Prostate gland (tissue), 2 donors: Measurements from ENCODE around the gene MFSD6.

Source experiments
- CTCF ChIP-seq, 4 experiments: fragments of 200-600 bp in 2 of 4; fragments of 450-650 bp in 2 of 4; sonication (generic) in 2 of 4; IDR thresholded peaks; 1 replicate in 3 of 4; 2 replicates in 1 of 4; pipeline ENCODE4 v1.5.1; 2016 to 2019; ENCODE audit warnings: antibody characterized with exemption in 4 of 4, mild to moderate bottlenecking in 2 of 4, moderate library complexity in 2 of 4
- POLR2A ChIP-seq: fragments of 450-650 bp; IDR thresholded peaks from one replicate; pipeline ENCODE4 v1.6.1; 2016; ENCODE audit warnings: antibody characterized with exemption, mild to moderate bottlenecking

DNA sequence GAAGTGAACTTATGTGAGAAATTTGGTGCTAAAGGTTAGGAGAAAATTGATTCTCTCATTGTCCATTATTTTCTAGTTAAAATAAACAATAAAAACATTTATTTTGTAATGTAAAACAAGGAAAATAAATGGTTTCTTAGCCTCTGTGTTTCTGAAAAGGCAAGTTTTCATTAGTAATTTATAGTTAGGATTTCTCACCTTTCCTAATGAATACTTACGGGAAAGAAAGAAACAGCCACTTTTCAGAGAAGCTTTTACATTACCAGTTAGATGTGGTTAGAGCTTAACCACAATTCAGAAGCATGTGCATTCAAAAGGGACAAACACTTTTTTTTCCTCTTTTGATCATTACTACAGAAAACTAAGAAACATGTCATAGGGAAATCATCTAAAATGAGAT is 107.5 kb downstream of the MFSD6 start:
- no peak for TF ChIP-seq CTCF (IDR thresholded peaks at IDR 0.05)
- TF ChIP-seq POLR2A: no peak
